H1 (cell line): Measurements from ENCODE around the gene NBAS. TPM values are rescaled to one million over a fixed set of nuclear protein-coding genes. Genes with fewer than 3 reads are reported as not detected.

Source experiments
- CTCF ChIA-PET: fragments of 300-600 bp; sonication (Branson Sonifier 250); formaldehyde crosslinking; loops from one replicate; lab custom pipeline; 2021; ENCODE audit not compliant: partially characterized antibody; lab: Charles Lee
- POLR2A ChIA-PET: fragments of 300-600 bp; sonication (Branson Sonifier 250); formaldehyde crosslinking; loops from one replicate; lab custom pipeline; 2021; ENCODE audit warnings: inconsistent platforms; ENCODE audit not compliant: partially characterized antibody; lab: Charles Lee
- DNase-seq, 2 experiments: peaks; one replicate each; pipeline versions ENCODE4 v3.0.0 to v3.0.0-alpha.2; 2010 to 2022; ENCODE audit warnings: low spot score in 2 of 2, low read depth in 1 of 2, mixed read lengths in 1 of 2
- FAIRE-seq: peaks from 2 replicates; lab custom pipeline; 2011; peaks lifted over from hg19 to GRCh38; lab: Jason Lieb, UNC
- H2AFZ ChIP-seq: 2 replicates; pipeline ENCODE4 v1.8.1; 2012; ENCODE audit warnings: low read length, inconsistent platforms
- H2AK5ac ChIP-seq: 2 replicates; pipeline ENCODE4 v1.6.1; 2013; ENCODE audit warnings: low read depth, low read length
- H2BK120ac ChIP-seq: replicated peaks from 2 replicates; pipeline ENCODE3; 2013; ENCODE audit warnings: low read depth, low read length, inconsistent platforms
- H2BK12ac ChIP-seq: 2 replicates; pipeline ENCODE4 v1.6.1; 2013; ENCODE audit warnings: low read depth, low read length
- H2BK15ac ChIP-seq: 2 replicates; pipeline ENCODE4 v1.6.1; 2013; ENCODE audit warnings: low read length
- H2BK20ac ChIP-seq: 2 replicates; pipeline ENCODE4 v1.6.1; 2013; ENCODE audit warnings: low read length
- H2BK5ac ChIP-seq: 2 replicates; pipeline ENCODE4 v1.6.1; 2013; ENCODE audit warnings: low read depth, low read length
- H3K14ac ChIP-seq: 2 replicates; pipeline ENCODE4 v1.6.1; 2013; ENCODE audit warnings: inconsistent platforms; ENCODE audit not compliant: insufficient read length
- H3K18ac ChIP-seq: 2 replicates; pipeline ENCODE4 v1.6.1; 2013; ENCODE audit warnings: low read length; ENCODE audit errors: extremely low read depth
- H3K23ac ChIP-seq: 2 replicates; pipeline ENCODE4 v1.6.1; 2013; ENCODE audit warnings: inconsistent platforms; ENCODE audit not compliant: insufficient read length
- H3K23me2 ChIP-seq: 2 replicates; pipeline ENCODE4 v1.6.1; 2013; ENCODE audit warnings: low read depth, low read length
- H3K27ac ChIP-seq: 2 replicates; pipeline ENCODE4 v1.6.1; 2011; ENCODE audit warnings: low read depth, low read length, inconsistent platforms
- H3K27me3 ChIP-seq, 4 experiments: replicated peaks in 1 of 4; 1 replicate in 1 of 4; 2 replicates in 3 of 4; pipeline versions ENCODE4 v1.6.1 to v1.8.1; 2011 to 2013; ENCODE audit warnings: low read length in 3 of 4, mild to moderate bottlenecking in 3 of 4, inconsistent platforms in 2 of 4, mixed read lengths in 2 of 4, moderate library complexity in 1 of 4; ENCODE audit not compliant: control insufficient read depth in 3 of 4, insufficient read depth in 3 of 4; ENCODE audit errors: extremely low read depth in 1 of 4
- H3K36me3 ChIP-seq, 4 experiments: 2 replicates each; pipeline versions ENCODE4 v1.6.1 to v1.8.1; 2011 to 2013; ENCODE audit warnings: mild to moderate bottlenecking in 4 of 4, low read length in 3 of 4, moderate library complexity in 2 of 4, control low read depth in 1 of 4, inconsistent platforms in 1 of 4; ENCODE audit not compliant: insufficient read depth in 4 of 4, control insufficient read depth in 2 of 4
- H3K4ac ChIP-seq: replicated peaks from 2 replicates; pipeline ENCODE3; 2013; ENCODE audit warnings: low read length, low read depth, mixed read lengths, inconsistent platforms; ENCODE audit not compliant: insufficient read length
- H3K4me1 ChIP-seq, 4 experiments: replicated peaks in 1 of 4; 1 replicate in 1 of 4; 2 replicates in 3 of 4; pipeline versions ENCODE4 v1.6.1 to v1.8.1; 2011 to 2013; ENCODE audit warnings: low read length in 3 of 4, inconsistent platforms in 2 of 4, mixed read lengths in 1 of 4; ENCODE audit not compliant: insufficient read depth in 4 of 4, control insufficient read depth in 3 of 4
- H3K4me2 ChIP-seq, 2 experiments: 2 replicates each; pipeline versions ENCODE4 v1.6.1 to v1.8.1; 2011 to 2013; ENCODE audit warnings: low read depth in 2 of 2, low read length in 2 of 2, control low read depth in 1 of 2, inconsistent platforms in 1 of 2, mild to moderate bottlenecking in 1 of 2; ENCODE audit not compliant: insufficient read depth in 1 of 2
- H3K4me3 ChIP-seq, 4 experiments: fragments of 200-600, 300-600 bp in 1 of 4; sonication (generic), shearing (Covaris generic), sonication (Bioruptor Twin) in 1 of 4; 2 replicates each; pipeline versions ENCODE4 v1.5.1 to v1.8.1; 2011 to 2016; ENCODE audit warnings: low read length in 4 of 4, low read depth in 3 of 4, control low read depth in 2 of 4, inconsistent platforms in 2 of 4, mild to moderate bottlenecking in 2 of 4, mixed read lengths in 1 of 4, moderate library complexity in 1 of 4; ENCODE audit not compliant: insufficient read depth in 2 of 4; ENCODE audit errors: extremely low read depth in 1 of 4
- H3K56ac ChIP-seq: replicated peaks from 2 replicates; pipeline ENCODE3; 2013; ENCODE audit warnings: low read depth, mild to moderate bottlenecking, mixed read lengths, low read length, inconsistent platforms; ENCODE audit not compliant: insufficient read length
- H3K79me1 ChIP-seq: 2 replicates; pipeline ENCODE4 v1.6.1; 2013; ENCODE audit warnings: low read depth, low read length, control low read depth
- H3K79me2 ChIP-seq, 2 experiments: 2 replicates each; pipeline versions ENCODE4 v1.6.1 to v1.8.1; 2012 to 2013; ENCODE audit warnings: low read length in 2 of 2, mild to moderate bottlenecking in 2 of 2, inconsistent platforms in 1 of 2; ENCODE audit not compliant: insufficient read depth in 2 of 2, control insufficient read depth in 1 of 2
- H3K9ac ChIP-seq, 4 experiments: replicated peaks in 1 of 4; 1 replicate in 1 of 4; 2 replicates in 3 of 4; pipeline versions ENCODE4 v1.6.1 to v1.8.1; 2011 to 2013; ENCODE audit warnings: low read depth in 3 of 4, low read length in 3 of 4, control low read depth in 2 of 4, mild to moderate bottlenecking in 2 of 4, moderate library complexity in 2 of 4, inconsistent platforms in 1 of 4; ENCODE audit errors: extremely low read depth in 1 of 4
- H3K9me3 ChIP-seq, 2 experiments: 2 replicates each; pipeline versions ENCODE4 v1.6.1 to v1.8.1; 2012 to 2013; ENCODE audit warnings: mild to moderate bottlenecking in 2 of 2, moderate library complexity in 2 of 2, control low read depth in 1 of 2, inconsistent platforms in 1 of 2, low read depth in 1 of 2, low read length in 1 of 2, mixed read lengths in 1 of 2; ENCODE audit not compliant: insufficient read depth in 2 of 2
- H4K20me1 ChIP-seq, 2 experiments: replicated peaks in 1 of 2; 2 replicates each; pipeline versions ENCODE3 to v1.8.1; 2011 to 2013; ENCODE audit warnings: inconsistent platforms in 2 of 2, low read length in 2 of 2, mild to moderate bottlenecking in 1 of 2; ENCODE audit not compliant: insufficient read depth in 2 of 2, control insufficient read depth in 1 of 2
- H4K5ac ChIP-seq: 2 replicates; pipeline ENCODE4 v1.6.1; 2013; ENCODE audit warnings: low read length, low read depth, mixed read lengths, inconsistent platforms; ENCODE audit not compliant: insufficient read length
- H4K8ac ChIP-seq: 2 replicates; pipeline ENCODE4 v1.8.0; 2013; ENCODE audit warnings: mild to moderate bottlenecking, moderate library complexity, low read length, inconsistent platforms; ENCODE audit not compliant: insufficient read depth; ENCODE audit errors: extremely low read depth
- H4K91ac ChIP-seq: replicated peaks from 2 replicates; pipeline ENCODE3; 2013; ENCODE audit warnings: low read length, mixed read lengths, inconsistent platforms; ENCODE audit not compliant: insufficient read length
- CHD1 ChIP-seq: IDR thresholded peaks from 2 replicates; pipeline ENCODE4 v1.6.1; 2012; ENCODE audit warnings: low read depth, low read length, improper control_type of control experiment
- EGR1 ChIP-seq: IDR thresholded peaks from 2 replicates; pipeline ENCODE4 v1.6.1; 2011; ENCODE audit warnings: low read depth, low read length, borderline replicate concordance
- WGBS, 2 experiments: shearing (Covaris generic) in 1 of 2; methylation state at CpG; one replicate each; pipeline versions ENCODE4 v1.1.6 to v1.1.7; 2013 to 2015; ENCODE audit warnings: low lambda C conversion rate in 2 of 2, mixed read lengths in 2 of 2, inconsistent platforms in 1 of 2, low coverage in 1 of 2, missing lambda C conversion rate in 1 of 2; ENCODE audit not compliant: insufficient replicate concordance in 2 of 2, insufficient coverage in 1 of 2, insufficient read length in 1 of 2; ENCODE audit errors: extremely low coverage in 1 of 2, missing lambda C conversion rate in 1 of 2; 5-methylcytosine and 5-hydroxymethylcytosine counted together
- polyA plus RNA-seq, 7 experiments: library from polyadenylated mRNA; depleted of rRNA in 3 of 7; stranded (reverse) in 5 of 7; unstranded in 2 of 7; fragments of >200 nt in 5 of 7; fragments of 200-250 nt in 2 of 7; gene quantifications; 1 replicate in 5 of 7; 2 replicates in 1 of 7; 4 replicates in 1 of 7; pipeline versions ENCODE4 v1.2.1 to v1.2.3, GENCODE V29; 2011 to 2013; ENCODE audit warnings: missing spikeins in 2 of 7, mixed read lengths in 2 of 7
- total RNA-seq: library from RNA; stranded (reverse); fragmentation: NEBNext Ultra II Directional; extraction: Animal tissue kit (Norgen Biotek cat#: 25700); gene quantifications from 2 replicates; pipeline ENCODE4 v1.2.1, GENCODE V29; 2021

Gene NBAS
- total and polyA plus RNA-seq, 2 of the 8 experiments (the other 6 are each of a cell fraction or from before 2014, with no cell fraction given): 19.6 to 34.8 TPM

DNA sequence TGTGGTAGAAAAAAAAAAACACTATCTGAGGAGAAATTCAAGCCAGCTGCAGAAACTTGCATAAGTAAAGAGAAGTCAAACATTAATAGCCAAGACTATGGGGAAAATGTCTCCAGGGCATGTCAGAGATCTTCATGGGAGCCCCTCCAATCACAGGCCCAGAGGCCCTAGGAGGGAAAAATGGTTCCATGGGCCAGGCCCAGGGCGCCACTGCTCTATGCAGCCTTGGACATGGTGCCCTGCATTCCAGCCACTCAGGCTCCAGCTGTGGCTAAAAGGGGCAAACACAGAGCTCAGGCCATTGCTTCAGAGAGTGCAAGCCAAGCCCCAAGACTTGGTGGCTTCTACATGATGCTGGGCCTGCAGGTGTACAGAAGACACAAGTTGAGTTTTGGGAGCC is 354.7 kb downstream of the NBAS start:
- Histone ChIP-seq H3K79me2 (no peaks in the 10 kb centered on the region), H3K9me3 (no peaks in the 10 kb centered on the region), H3K23ac (no peak overlapping the region), H3K4me2 (no peak overlapping the region), H2AK5ac (no peak overlapping the region), H3K4ac (no peak overlapping the region), H4K5ac (no peak overlapping the region), H2AFZ (no peak overlapping the region), H3K9ac (no peak overlapping the region), H2BK15ac (no peak overlapping the region), H3K4me3 (no peak overlapping the region), H3K36me3 (no peaks in the 10 kb centered on the region), H2BK5ac (no peak overlapping the region), H4K20me1 (no peaks in the 10 kb centered on the region), H3K23me2 (peaks cover 2% of the 10 kb centered on the region; the same call in 1 of the 2 replicates), H3K56ac (no peak overlapping the region), H3K4me1 (no peaks in the 10 kb centered on the region), H3K27me3 (no peaks in the 10 kb centered on the region), H4K8ac (no peak overlapping the region), H4K91ac (no peak overlapping the region), H3K79me1 (no peaks in the 10 kb centered on the region), H2BK12ac (no peak overlapping the region), H2BK20ac (no peak overlapping the region), H3K18ac (no peak overlapping the region), H3K27ac (no peak overlapping the region), H2BK120ac (no peak overlapping the region), H3K14ac (no peak overlapping the region)
- 80% methylated on average over 1 of the region's 1 CpG; no CpG with 5 or more reads in 1 of the 2 experiments for WGBS, 2 experiments
- ChIA-PET CTCF (interaction anchor here (0.8 to 1.2 kb wide), 3 partner anchors 10 to 375 kb away, joined by 3 read pairs; no protein-coding TSS in a partner anchor), POLR2A (no interaction called here)
- FAIRE-seq: no peak
- no peak for DNase-seq
- TF ChIP-seq CHD1 (no peak), EGR1 (no peak)
